Activated CD4-positive, alpha-beta T cell treated with anti-CD3 and anti-CD28 coated beads for 36 hours (primary cell): Measurements from ENCODE around the gene RNF214. TPM values are rescaled to one million over a fixed set of nuclear protein-coding genes. Genes with fewer than 3 reads are reported as not detected.

ENCODE experiments used
- ATAC-seq: fragments of 200-7000 bp; cut with Tn5 transposase; one replicate; pipeline ENCODE4 v1.10.0; 2021; ENCODE audit warnings: mild to moderate bottlenecking, moderate library complexity
- CTCF ChIA-PET: fragments of 350-600 bp; sonication (Branson Sonifier 250); formaldehyde crosslinking; loops from one replicate; lab custom pipeline; 2021; ENCODE audit warnings: antibody characterized with exemption; lab: Charles Lee
- POLR2A ChIA-PET: fragments of 350-600 bp; sonication (Branson Sonifier 250); formaldehyde crosslinking; loops from one replicate; lab custom pipeline; 2021; ENCODE audit warnings: antibody characterized with exemption, inconsistent platforms; lab: Charles Lee
- DNase-seq: peaks from one replicate; pipeline ENCODE4 v3.0.0-alpha.2; 2020
- H3K27ac Mint-ChIP-seq: one replicate; pipeline ENCODE4 v1.8.0; 2021; ENCODE audit warnings: mixed read lengths
- H3K27me3 Mint-ChIP-seq: one replicate; pipeline ENCODE4 v1.8.0; 2021; ENCODE audit warnings: mixed read lengths
- H3K36me3 Mint-ChIP-seq: one replicate; pipeline ENCODE4 v1.8.0; 2021; ENCODE audit warnings: low read depth, mixed read lengths
- H3K4me1 Mint-ChIP-seq: one replicate; pipeline ENCODE4 v1.8.0; 2021; ENCODE audit warnings: mixed read lengths
- H3K4me3 Mint-ChIP-seq: one replicate; pipeline ENCODE4 v1.8.0; 2021; ENCODE audit warnings: mild to moderate bottlenecking, moderate library complexity, mixed read lengths
- H3K9me3 Mint-ChIP-seq: one replicate; pipeline ENCODE4 v1.8.0; 2021; ENCODE audit warnings: low read depth, mixed read lengths
- intact Hi-C, 2 experiments: fragments of 100-400 bp; cut with DNase I in 1 of 2; cut with micrococcal nuclease in 1 of 2; formaldehyde crosslinking; loops; one replicate each; pipeline versions ENCODE4 v1.14.2 to v1.15.1; 2022 to 2024; cut with DNase I, micrococcal nuclease
- total RNA-seq, 2 experiments: library from RNA; stranded (reverse); gene quantifications; one replicate each; pipeline ENCODE4 v1.2.3, GENCODE V29; 2021

The RNF214 gene
- total RNA-seq, 2 experiments from 2014 or later = 19.3 to 24.6 TPM

- no peak overlapping the region for H3K4me3 Mint-ChIP-seq
- intact Hi-C loops = no loop called here
- no peaks in the 10 kb centered on the region for H3K27me3 Mint-ChIP-seq
- H3K27ac Mint-ChIP-seq = no peak overlapping the region
- ChIA-PET POLR2A (no interaction called here), CTCF (interaction anchor here (0.6 to 2.7 kb wide), 3 partner anchors 8 to 38 kb away, joined by 3 to 10 read pairs (median 9); no protein-coding TSS in a partner anchor)
- H3K9me3 Mint-ChIP-seq = no peaks in the 10 kb centered on the region
- H3K4me1 Mint-ChIP-seq = peaks cover 6% of the 10 kb centered on the region
- DNase-seq = no peak
- no peak for ATAC-seq
- H3K36me3 Mint-ChIP-seq = peaks cover 62% of the 10 kb centered on the region
Measured at GRCh38 chr11:117219001-117219400, 13.5 kb upstream of the RNF214 start.

GRCh38 chr11:117219455-117219854 is 13.0 kb upstream of the RNF214 start:
- H3K27ac Mint-ChIP-seq = no peak overlapping the region
- DNase-seq (no peak), ATAC-seq (no peak)
- peaks cover 5% of the 10 kb centered on the region for H3K4me1 Mint-ChIP-seq
- H3K4me3 Mint-ChIP-seq = no peak overlapping the region
- no peaks in the 10 kb centered on the region for H3K27me3 Mint-ChIP-seq
- intact Hi-C loops = no loop called here
- POLR2A ChIA-PET = interaction anchor here (0.6 kb wide), 1 partner anchor 476 kb away, joined by 5 read pairs; no protein-coding TSS in a partner anchor
- CTCF ChIA-PET = interaction anchor here (0.6 to 2.7 kb wide), 3 partner anchors 9 to 39 kb away, joined by 3 to 10 read pairs (median 3); no protein-coding TSS in a partner anchor
- peaks cover 63% of the 10 kb centered on the region for H3K36me3 Mint-ChIP-seq
- no peaks in the 10 kb centered on the region for H3K9me3 Mint-ChIP-seq

- CTCF ChIA-PET = interaction anchor here (0.7 to 2.7 kb wide), 3 partner anchors 8 to 42 kb away, joined by 3 to 10 read pairs (median 4); partner anchors contain the start of gene SIDT2
- peaks cover 60% of the 10 kb centered on the region for H3K36me3 Mint-ChIP-seq
- no peaks in the 10 kb centered on the region for H3K9me3 Mint-ChIP-seq
- DNase-seq = no peak
- no peak overlapping the region for H3K4me3 Mint-ChIP-seq
- H3K27me3 Mint-ChIP-seq = no peaks in the 10 kb centered on the region
- H3K4me1 Mint-ChIP-seq = peaks cover 3% of the 10 kb centered on the region
- ATAC-seq = no peak
- H3K27ac Mint-ChIP-seq = no peak overlapping the region
- POLR2A ChIA-PET = interaction anchor here (0.6 to 0.7 kb wide), 2 partner anchors 44 to 476 kb away, joined by 5 read pairs; no protein-coding TSS in a partner anchor
- intact Hi-C loops = no loop called here
Measured at GRCh38 chr11:117219995-117220394, 12.5 kb upstream of the RNF214 start.

GRCh38 chr11:117220568-117220967 is 11.9 kb upstream of the RNF214 start:
- Mint-ChIP-seq H3K4me1 (peaks cover 3% of the 10 kb centered on the region), H3K27me3 (no peaks in the 10 kb centered on the region), H3K9me3 (no peaks in the 10 kb centered on the region), H3K4me3 (no peak overlapping the region), H3K27ac (no peak overlapping the region), H3K36me3 (peaks cover 66% of the 10 kb centered on the region)
- ChIA-PET CTCF (interaction anchor here (1.5 to 2.7 kb wide), 3 partner anchors 9 to 42 kb away, joined by 4 to 10 read pairs (median 5); partner anchors contain the start of gene SIDT2), POLR2A (interaction anchor here (0.7 kb wide), 1 partner anchor 45 kb away, joined by 5 read pairs; no protein-coding TSS in a partner anchor)
- DNase-seq (no peak), ATAC-seq (no peak)
- intact Hi-C loops = no loop called here

GRCh38 chr11:117220999-117221774 is 11.3 kb upstream of the RNF214 start:
- H3K36me3 Mint-ChIP-seq = peaks cover 66% of the 10 kb centered on the region
- H3K27me3 Mint-ChIP-seq = no peaks in the 10 kb centered on the region
- DNase-seq (no peak), ATAC-seq (no peak)
- ChIA-PET POLR2A (interaction anchor here (0.7 to 1.2 kb wide), 3 partner anchors 9 to 46 kb away, joined by 3 to 5 read pairs (median 3); no protein-coding TSS in a partner anchor), CTCF (interaction anchor here (0.8 to 1.6 kb wide), 4 partner anchors 10 to 461 kb away, joined by 3 to 7 read pairs (median 4); partner anchors contain the start of genes PCSK7, RNF214 and SIDT2)
- intact Hi-C loops = no loop called here
- no peak overlapping the region for H3K4me3 Mint-ChIP-seq
- H3K27ac Mint-ChIP-seq = no peak overlapping the region
- H3K9me3 Mint-ChIP-seq = no peaks in the 10 kb centered on the region
- peaks cover 3% of the 10 kb centered on the region for H3K4me1 Mint-ChIP-seq

GRCh38 chr11:117221775-117222517 is 10.5 kb upstream of the RNF214 start:
- H3K9me3 Mint-ChIP-seq = no peaks in the 10 kb centered on the region
- peaks cover 8% of the 10 kb centered on the region for H3K4me1 Mint-ChIP-seq
- CTCF ChIA-PET = interaction anchor here (0.8 to 1.5 kb wide), 4 partner anchors 10 to 462 kb away, joined by 3 to 7 read pairs (median 4); partner anchors contain the start of genes PCSK7 and RNF214
- POLR2A ChIA-PET = interaction anchor here (0.6 to 1.2 kb wide), 3 partner anchors 8 to 415 kb away, joined by 3 read pairs; no protein-coding TSS in a partner anchor
- no peak overlapping the region for H3K27ac Mint-ChIP-seq
- no peaks in the 10 kb centered on the region for H3K27me3 Mint-ChIP-seq
- no peak overlapping the region for H3K4me3 Mint-ChIP-seq
- H3K36me3 Mint-ChIP-seq = peaks cover 72% of the 10 kb centered on the region
- no peak for DNase-seq
- ATAC-seq = no peak
- intact Hi-C loops = no loop called here

GRCh38 chr11:117222991-117223740 is 9.3 kb upstream of the RNF214 start:
- H3K4me3 Mint-ChIP-seq = no peak overlapping the region
- H3K4me1 Mint-ChIP-seq = peaks cover 11% of the 10 kb centered on the region
- peaks cover 68% of the 10 kb centered on the region for H3K36me3 Mint-ChIP-seq
- CTCF ChIA-PET = interaction anchor here (0.8 to 1.3 kb wide), 3 partner anchors 12 to 42 kb away, joined by 3 to 4 read pairs (median 3); no protein-coding TSS in a partner anchor
- H3K27ac Mint-ChIP-seq = no peak overlapping the region
- intact Hi-C loops = no loop called here
- H3K9me3 Mint-ChIP-seq = no peaks in the 10 kb centered on the region
- ATAC-seq (no peak), DNase-seq (no peak)
- no peaks in the 10 kb centered on the region for H3K27me3 Mint-ChIP-seq
- POLR2A ChIA-PET = no interaction called here

- intact Hi-C loops = no loop called here
- POLR2A ChIA-PET = no interaction called here
- Mint-ChIP-seq H3K27me3 (no peaks in the 10 kb centered on the region), H3K36me3 (peaks cover 68% of the 10 kb centered on the region), H3K27ac (no peak overlapping the region), H3K9me3 (no peaks in the 10 kb centered on the region), H3K4me1 (peaks cover 17% of the 10 kb centered on the region), H3K4me3 (no peak overlapping the region)
- CTCF ChIA-PET = interaction anchor here (0.6 to 1.3 kb wide), 5 partner anchors 13 to 134 kb away, joined by 3 to 4 read pairs (median 3); no protein-coding TSS in a partner anchor
- DNase-seq = no peak
- no peak for ATAC-seq
Measured at GRCh38 chr11:117223741-117224689, 8.5 kb upstream of the RNF214 start.

- H3K36me3 Mint-ChIP-seq = peaks cover 67% of the 10 kb centered on the region
- peaks cover 30% of the 10 kb centered on the region for H3K4me1 Mint-ChIP-seq
- no peaks in the 10 kb centered on the region for H3K9me3 Mint-ChIP-seq
- H3K27ac Mint-ChIP-seq = no peak overlapping the region
- no peak overlapping the region for H3K4me3 Mint-ChIP-seq
- H3K27me3 Mint-ChIP-seq = no peaks in the 10 kb centered on the region
- intact Hi-C loops = loop anchor here (1.0 to 5.0 kb wide), 7 partner anchors 44 to 493 kb away; partner anchors contain the start of genes APOA5 (in 1 of the 2), PAFAH1B2 (in 1 of the 2) and ZPR1 (in 1 of the 2)
- no peak for DNase-seq
- CTCF ChIA-PET = interaction anchor here (0.6 to 4.3 kb wide), 17 partner anchors 8 to 1958 kb away, joined by 3 to 64 read pairs (median 4); partner anchors contain the start of genes APOA5 and SIDT2
- POLR2A ChIA-PET = interaction anchor here (1.0 kb wide), 1 partner anchor 30 kb away, joined by 3 read pairs; no protein-coding TSS in a partner anchor
- ATAC-seq = no peak
Measured at GRCh38 chr11:117225553-117226170, 6.8 kb upstream of the RNF214 start.
